PC-9 (cell line): Measurements from ENCODE around the gene TMEM42.

Experiments used
- CTCF ChIP-seq: fragments of 200-600 bp; sonication (generic); conservative IDR thresholded peaks from 2 replicates; pipeline ENCODE4 v1.6.1; 2017; ENCODE audit warnings: mixed run types, antibody characterized with exemption, mild to moderate bottlenecking, moderate library complexity
- EZH2 ChIP-seq: fragments of 200-600 bp; sonication (generic); IDR thresholded peaks from 2 replicates; pipeline ENCODE4 v1.8.0; 2017; ENCODE audit warnings: antibody characterized with exemption, low read depth

GRCh38 chr3:44877333-44877732 lies 15.6 kb downstream of the TMEM42 start:
- TF ChIP-seq EZH2 (no peak), CTCF (no peak)
